Activated naive CD4-positive, alpha-beta T cell treated with anti-CD3 and anti-CD28 coated beads, Interleukin-2, amount 10 ng/mL, durations not matched to agents 5 hours and 36 hours (primary cell): Measurements from ENCODE around the gene SGPP1. TPM values are rescaled to one million over a fixed set of nuclear protein-coding genes. Genes with fewer than 3 reads are reported as not detected.

Experiments
- total RNA-seq, 2 experiments: library from RNA; stranded (reverse); gene quantifications; one replicate each; pipeline ENCODE4 v1.2.3, GENCODE V29; 2021

The SGPP1 gene
- total RNA-seq: 10 to 100 TPM; 17.3 to 17.6 TPM

DNA sequence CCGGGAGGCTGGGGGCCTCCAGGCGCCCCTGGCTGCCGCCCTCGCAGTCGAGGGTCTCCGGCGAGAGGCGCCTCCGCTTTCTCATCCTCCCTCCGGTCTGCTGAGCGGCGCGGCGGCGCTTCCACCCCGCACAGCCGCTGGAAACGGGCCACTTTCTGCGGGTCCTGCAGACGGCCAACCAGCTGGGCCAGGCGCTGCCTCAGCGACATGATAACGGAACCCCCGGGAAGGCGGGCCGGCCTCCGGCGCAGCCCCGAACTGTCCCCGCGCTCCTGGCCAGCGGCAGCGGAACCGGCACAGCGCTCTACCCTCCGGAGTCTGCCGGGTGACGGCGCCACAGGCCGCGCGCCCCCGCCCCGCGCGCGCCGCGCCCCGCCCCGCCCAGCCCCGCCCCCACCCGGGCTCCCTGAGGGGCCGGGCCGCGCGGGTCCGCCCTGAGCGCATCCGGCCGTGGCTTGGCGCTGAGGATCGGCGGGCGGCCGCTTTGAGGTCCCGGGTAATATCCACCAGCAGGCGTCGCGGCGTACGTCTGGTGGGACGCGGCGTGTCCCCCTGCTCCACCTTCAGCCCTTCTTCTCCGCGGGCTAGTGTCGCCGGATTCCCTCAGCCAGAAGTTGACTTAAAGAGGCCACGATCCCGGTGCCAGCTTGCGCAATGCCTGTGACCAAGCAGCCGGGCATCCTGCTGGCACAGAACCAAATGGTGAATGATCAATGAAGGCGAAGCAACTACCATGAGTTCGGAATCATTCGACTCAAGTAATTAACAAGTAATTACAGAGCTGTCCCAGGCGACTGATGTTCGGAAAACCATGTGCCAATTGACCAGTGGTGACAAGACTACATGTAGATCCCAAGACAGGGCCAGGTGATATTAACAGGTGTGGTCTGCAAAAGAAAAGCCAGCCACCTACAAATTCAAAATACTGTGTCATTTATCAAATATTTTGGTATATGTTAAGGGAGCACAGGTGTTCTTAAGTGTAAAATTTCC, at the start of gene SGPP1:
SGPP1 (minus strand) TSS at position 330 of the 993 bp plus-strand sequence; CDS start at position 209, 121 bp downstream.

DNA sequence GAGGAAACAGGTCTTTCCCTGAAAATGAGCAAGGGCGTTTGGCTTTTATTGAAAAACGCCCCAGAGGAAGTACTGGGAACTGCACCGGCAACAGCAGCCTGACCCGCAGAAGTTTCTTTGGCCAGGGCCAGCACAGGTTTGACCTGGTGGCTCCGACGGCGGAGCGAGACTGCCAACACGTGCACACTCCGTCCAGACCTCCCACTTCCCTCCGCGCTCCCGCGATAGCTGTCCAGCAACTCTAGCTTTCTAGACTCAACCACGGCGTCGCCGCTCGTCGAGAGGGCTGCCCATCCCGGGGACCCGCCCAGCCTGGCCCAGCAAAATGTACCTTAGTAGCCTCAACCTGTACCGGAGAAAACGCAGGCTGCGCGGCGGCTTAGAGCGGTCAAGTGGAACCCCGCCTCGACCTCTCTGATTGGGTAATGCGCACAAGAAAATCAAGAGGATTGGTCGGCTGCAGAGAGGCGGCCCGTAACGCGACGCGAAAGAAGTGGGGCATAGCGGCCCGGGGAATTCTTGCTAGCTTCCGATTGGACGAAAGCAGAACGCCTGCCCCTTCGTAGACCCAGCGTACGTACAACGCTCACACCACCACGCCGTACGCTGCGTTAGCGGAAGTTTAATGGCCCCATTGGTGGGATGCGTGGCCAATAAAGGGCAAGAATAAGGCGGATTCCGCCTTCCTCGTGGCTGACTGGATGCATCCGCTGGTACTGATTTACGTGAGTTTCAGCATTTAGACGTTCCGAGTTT, 86.2 kb downstream of the SGPP1 start, which contains the start of gene WDR89:
WDR89 (minus strand) TSS at position 399 of the 756 bp plus-strand sequence. CDS start 41,929 bp downstream, outside the sequence.

Other genes with a start within 250 kb of the SGPP1 start
- gene PPP2R5E, start 184.7 kb downstream of the SGPP1 start, total RNA-seq: 10 to 100 TPM; 38.9 to 42.9 TPM
- 10 to 100 TPM; 21.3 to 21.9 TPM for gene WDR89, start 86.2 kb downstream of the SGPP1 start, total RNA-seq
- 100 to 1,000 TPM; 175 to 183 TPM for gene SYNE2, start 124.9 kb upstream of the SGPP1 start, total RNA-seq